ENCODE data around the gene MAP4K5.

The MAP4K5 gene

DNA sequence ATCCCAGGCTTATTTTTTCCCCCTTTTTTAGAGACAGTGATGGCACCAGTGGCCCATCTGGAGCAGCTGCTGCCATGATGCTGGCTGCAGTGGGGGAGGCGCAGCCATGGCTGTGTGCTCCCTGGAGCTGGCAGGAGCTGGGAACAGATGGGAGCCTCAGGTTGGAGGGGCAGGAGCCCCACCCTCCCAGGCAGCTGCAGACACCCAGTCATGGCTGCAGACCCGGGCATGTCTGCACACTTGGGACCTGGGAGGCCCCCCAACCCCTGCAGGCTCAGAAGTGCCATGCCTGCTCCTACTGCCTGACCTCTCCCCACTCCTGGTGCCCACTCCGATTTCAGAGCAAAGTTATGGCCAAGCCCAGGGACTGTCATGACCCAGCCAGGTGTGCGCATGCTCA, 160.8 kb downstream of the MAP4K5 start:
- no peak overlapping the region for H3K27ac ChIP-seq (ENCODE audit: low read depth, low read length, poor library complexity, severe bottlenecking)
- no peaks in the 10 kb centered on the region for H3K27me3 ChIP-seq (ENCODE audit: insufficient read depth, low read length)
- no peaks in the 10 kb centered on the region for H4K20me1 ChIP-seq (ENCODE audit: insufficient read depth, low read length)
- no peaks in the 10 kb centered on the region for H3K9me3 ChIP-seq (ENCODE audit: low read length)
- H3K9ac ChIP-seq (ENCODE audit: low read length): no peak overlapping the region
- no peaks in the 10 kb centered on the region for H3K36me3 ChIP-seq (ENCODE audit: insufficient read depth, low read length)
- H3K4me2 ChIP-seq (ENCODE audit: low read length): no peak overlapping the region
- no peaks in the 10 kb centered on the region for H3K9me2 ChIP-seq (ENCODE audit: low read depth, low read length)
- 0 out of 2 replicates have a peak, but pooled peaks cover 2% of the 10 kb centered on the region for H3F3A ChIP-seq (ENCODE audit: insufficient read depth, low read length)
- H2AFZ ChIP-seq (ENCODE audit: low read length): no peak overlapping the region
- no peak overlapping the region for H3K4me3 ChIP-seq (ENCODE audit: low read depth, low read length, poor library complexity, severe bottlenecking)
- no peak for TF ChIP-seq EZH2 (IDR thresholded peaks at IDR 0.05; ENCODE audit: borderline replicate concordance, low read length)
- TF ChIP-seq, protein P1, sequence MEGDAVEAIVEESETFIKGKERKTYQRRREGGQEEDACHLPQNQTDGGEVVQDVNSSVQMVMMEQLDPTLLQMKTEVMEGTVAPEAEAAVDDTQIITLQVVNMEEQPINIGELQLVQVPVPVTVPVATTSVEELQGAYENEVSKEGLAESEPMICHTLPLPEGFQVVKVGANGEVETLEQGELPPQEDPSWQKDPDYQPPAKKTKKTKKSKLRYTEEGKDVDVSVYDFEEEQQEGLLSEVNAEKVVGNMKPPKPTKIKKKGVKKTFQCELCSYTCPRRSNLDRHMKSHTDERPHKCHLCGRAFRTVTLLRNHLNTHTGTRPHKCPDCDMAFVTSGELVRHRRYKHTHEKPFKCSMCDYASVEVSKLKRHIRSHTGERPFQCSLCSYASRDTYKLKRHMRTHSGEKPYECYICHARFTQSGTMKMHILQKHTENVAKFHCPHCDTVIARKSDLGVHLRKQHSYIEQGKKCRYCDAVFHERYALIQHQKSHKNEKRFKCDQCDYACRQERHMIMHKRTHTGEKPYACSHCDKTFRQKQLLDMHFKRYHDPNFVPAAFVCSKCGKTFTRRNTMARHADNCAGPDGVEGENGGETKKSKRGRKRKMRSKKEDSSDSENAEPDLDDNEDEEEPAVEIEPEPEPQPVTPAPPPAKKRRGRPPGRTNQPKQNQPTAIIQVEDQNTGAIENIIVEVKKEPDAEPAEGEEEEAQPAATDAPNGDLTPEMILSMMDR (IDR thresholded peaks at IDR 0.05; ENCODE audit: low read length): no peak
- H3K4me1 ChIP-seq (ENCODE audit: insufficient read depth, low read length, severe bottlenecking): peaks cover 8% of the 10 kb centered on the region
- H3K79me2 ChIP-seq (ENCODE audit: insufficient read depth, low read length): no peaks in the 10 kb centered on the region

Data from OCI-LY1 (cell line).